A549 treated with CpdA at 1 μM for 4 hours (cell line): ENCODE data around the gene TAAR2. TPM values are rescaled to one million over a fixed set of nuclear protein-coding genes. Genes with fewer than 3 reads are reported as not detected.

ENCODE experiments used
- total RNA-seq: library from RNA; stranded (reverse); fragments of 200-300 nt; extraction: Qiagen RNA extraction; gene quantifications from 5 replicates; pipeline ENCODE4 v1.2.3, GENCODE V29; 2022; ENCODE audit warnings: low read depth

The TAAR2 gene, protein sequence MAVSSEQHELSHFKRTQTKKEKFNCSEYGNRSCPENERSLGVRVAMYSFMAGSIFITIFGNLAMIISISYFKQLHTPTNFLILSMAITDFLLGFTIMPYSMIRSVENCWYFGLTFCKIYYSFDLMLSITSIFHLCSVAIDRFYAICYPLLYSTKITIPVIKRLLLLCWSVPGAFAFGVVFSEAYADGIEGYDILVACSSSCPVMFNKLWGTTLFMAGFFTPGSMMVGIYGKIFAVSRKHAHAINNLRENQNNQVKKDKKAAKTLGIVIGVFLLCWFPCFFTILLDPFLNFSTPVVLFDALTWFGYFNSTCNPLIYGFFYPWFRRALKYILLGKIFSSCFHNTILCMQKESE
- total RNA-seq: not detected in 5 replicates

DNA sequence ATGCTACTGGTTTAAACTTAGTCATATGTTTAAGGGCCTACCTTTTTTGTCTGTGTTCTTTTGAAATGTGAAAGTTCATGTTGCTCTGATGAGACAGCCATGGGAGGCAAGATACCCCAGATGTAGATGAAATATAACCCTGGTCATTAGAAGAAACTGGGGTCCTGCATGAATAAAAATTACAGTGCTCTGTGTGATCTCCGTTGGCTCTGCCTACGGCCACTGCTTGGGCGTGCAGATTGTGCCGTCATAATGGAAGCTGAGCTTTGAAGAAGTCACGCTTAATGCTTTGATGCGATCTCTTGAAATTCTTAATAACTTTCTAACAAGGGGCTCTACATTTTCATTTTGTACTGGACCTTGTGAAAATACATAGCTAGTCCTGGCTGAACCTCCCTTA is at the start of gene TAAR2:
TSS of gene TAAR2 (minus strand) at position 101 of the 400 bp plus-strand sequence. CDS start at position 101, 0 bp downstream.

GRCh38 chr6:132659082-132659481 is 35.0 kb upstream of the TAAR2 start, which contains the start of gene TAAR1:
TAAR1 (minus strand) TSS chr6:132659182; CDS start chr6:132646003, 13,179 bp downstream.

DNA sequence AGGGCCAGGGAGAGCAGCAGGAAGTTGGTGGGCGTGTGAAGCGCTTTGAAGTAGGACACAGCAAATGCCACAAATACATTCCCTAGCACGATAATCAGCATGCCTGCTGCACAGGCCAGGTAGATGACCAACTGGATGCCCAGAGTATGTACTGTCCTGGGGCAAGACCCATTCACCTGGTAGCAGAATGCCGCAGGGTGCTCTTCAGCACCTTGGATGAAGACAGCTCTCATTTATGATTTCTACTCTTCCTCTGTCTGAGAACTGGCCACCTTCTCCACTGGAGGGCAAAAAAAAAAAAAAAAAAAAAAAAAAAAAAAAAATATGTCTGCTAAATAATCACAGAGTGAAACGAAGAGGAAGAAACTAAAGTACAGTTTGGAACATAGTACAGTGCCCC is 34.6 kb downstream of the TAAR2 start, which contains the start of gene TAAR5:
TSS of gene TAAR5 (minus strand) at position 288 of the 400 bp plus-strand sequence. CDS start at position 233, 55 bp downstream.

GRCh38 chr6:132570221-132570777 is 53.8 kb downstream of the TAAR2 start, which contains the start of gene TAAR6:
TAAR6 (plus strand) TSS chr6:132570322; CDS start chr6:132570322, 0 bp downstream.

Other genes with a start within 250 kb of the TAAR2 start
- 1.5 to 2.9 TPM (median 1.6 TPM) in 5 replicates for gene MOXD1, start 222.8 kb downstream of the TAAR2 start, total RNA-seq
- gene STX7, start 111.2 kb downstream of the TAAR2 start, total RNA-seq: 17.5 to 29.2 TPM (median 22.4 TPM) in 5 replicates
- not detected in 5 replicates for gene TAAR9, start 86.0 kb downstream of the TAAR2 start, total RNA-seq
- gene TAAR8, start 71.6 kb downstream of the TAAR2 start, total RNA-seq: not detected in 5 replicates
- gene TAAR6, start 54.0 kb downstream of the TAAR2 start, total RNA-seq: not detected in 5 replicates
- gene TAAR5, start 34.5 kb downstream of the TAAR2 start, total RNA-seq: not detected in 5 replicates
- not detected in 5 replicates for gene TAAR1, start 34.9 kb upstream of the TAAR2 start, total RNA-seq
- 0.03 to 0.13 TPM (median 0.11 TPM) in 4 of 5 replicates, not detected in the other for gene VNN1, start 89.8 kb upstream of the TAAR2 start, total RNA-seq
- not detected in 5 replicates for gene VNN2, start 133.6 kb upstream of the TAAR2 start, total RNA-seq
- 5.1 to 6.8 TPM (median 5.5 TPM) in 5 replicates for gene SLC18B1, start 174.4 kb upstream of the TAAR2 start, total RNA-seq
- gene RPS12, start 190.3 kb upstream of the TAAR2 start, total RNA-seq: 1,870 to 2,028 TPM (median 1,990 TPM) in 5 replicates